ENCODE measurements around the gene ULK4.
"Not testable (repeated sequence)": the region's sequence is repeated elsewhere in the genome, so short reads cannot be mapped to it uniquely, and the experiment has no call there.

ULK4 gene

GRCh38 chr3:41961751-41962679, at the start of gene ULK4:
Gene ULK4 (minus strand): TSS chr3:41962103. CDS start chr3:41954759, 7,344 bp downstream.
- DNase-seq (ENCODE audit: low read depth, low spot score): peak; percentile 100

- no peak for DNase-seq (ENCODE audit: low read depth, low spot score)
Measured at GRCh38 chr3:42010530-42010929, 48.6 kb upstream of the ULK4 start.

- DNase-seq (ENCODE audit: low read depth, low spot score): no peak
Measured at GRCh38 chr3:42009456-42009855, 47.6 kb upstream of the ULK4 start.

- DNase-seq (ENCODE audit: low read depth, low spot score): no peak
Measured at GRCh38 chr3:42007785-42008184, 45.9 kb upstream of the ULK4 start.

- no peak for DNase-seq (ENCODE audit: low read depth, low spot score)
Measured at GRCh38 chr3:42005401-42005800, 43.5 kb upstream of the ULK4 start.

GRCh38 chr3:42002790-42003189, 40.9 kb upstream of the ULK4 start:
- no peak for DNase-seq (ENCODE audit: low read depth, low spot score)

GRCh38 chr3:42001777-42002176, 39.9 kb upstream of the ULK4 start:
- no peak for DNase-seq (ENCODE audit: low read depth, low spot score)

GRCh38 chr3:41999909-42000308, 38.0 kb upstream of the ULK4 start:
- no peak for DNase-seq (ENCODE audit: low read depth, low spot score)

- peak; percentile 48 for DNase-seq (ENCODE audit: low read depth, low spot score)
Measured at GRCh38 chr3:41997702-41998550, 36.0 kb upstream of the ULK4 start.

- no peak for DNase-seq (ENCODE audit: low read depth, low spot score)
Measured at GRCh38 chr3:41991437-41991836, 29.5 kb upstream of the ULK4 start.

GRCh38 chr3:41989518-41989917, 27.6 kb upstream of the ULK4 start:
- DNase-seq (ENCODE audit: low read depth, low spot score): no peak

GRCh38 chr3:41987627-41988026, 25.7 kb upstream of the ULK4 start:
- no peak for DNase-seq (ENCODE audit: low read depth, low spot score)

GRCh38 chr3:41986561-41986960, 24.7 kb upstream of the ULK4 start:
- DNase-seq (ENCODE audit: low read depth, low spot score): no peak

- DNase-seq (ENCODE audit: low read depth, low spot score): no peak
Measured at GRCh38 chr3:41985018-41985417, 23.1 kb upstream of the ULK4 start.

- DNase-seq (ENCODE audit: low read depth, low spot score): not testable (repeated sequence)
Measured at GRCh38 chr3:41983091-41983490, 21.2 kb upstream of the ULK4 start.

GRCh38 chr3:41977401-41977800, 15.5 kb upstream of the ULK4 start:
- DNase-seq (ENCODE audit: low read depth, low spot score): not testable (repeated sequence)

- DNase-seq (ENCODE audit: low read depth, low spot score): peak; percentile 78
Measured at GRCh38 chr3:41975416-41976103, 13.7 kb upstream of the ULK4 start.

GRCh38 chr3:41974223-41974622, 12.3 kb upstream of the ULK4 start:
- no peak for DNase-seq (ENCODE audit: low read depth, low spot score)

GRCh38 chr3:41972802-41973201, 10.9 kb upstream of the ULK4 start:
- DNase-seq (ENCODE audit: low read depth, low spot score): no peak

GRCh38 chr3:41966206-41966605, 4.3 kb upstream of the ULK4 start:
- DNase-seq (ENCODE audit: low read depth, low spot score): no peak

GRCh38 chr3:41963823-41964222, 1.9 kb upstream of the ULK4 start:
- no peak for DNase-seq (ENCODE audit: low read depth, low spot score)

Data from astrocyte of the hippocampus (primary cell).